Fibroblast of lung (primary cell): Measurements from ENCODE around the gene PCDHA12. TPM values are rescaled to one million over a fixed set of nuclear protein-coding genes. Genes with fewer than 3 reads are reported as not detected.
A peak's percentile ranks its signal among the peaks of the same experiment; 100 is the strongest.
"Not testable (repeated sequence)": the region's sequence is repeated elsewhere in the genome, so short reads cannot be mapped to it uniquely, and the experiment has no call there.

Experiments used
- DNase-seq, 2 donors: peaks; one replicate each; pipeline versions ENCODE4 v3.0.0 to v3.0.0-alpha.2; 2010; ENCODE audit warnings: low read depth in 2 of 2
- H2AFZ ChIP-seq: 2 replicates; pipeline ENCODE4 v1.5.1; 2012; ENCODE audit warnings: low read length, control low read depth, inconsistent platforms
- H3K27ac ChIP-seq: 2 replicates; pipeline ENCODE4 v1.5.1; 2011; ENCODE audit warnings: low read length, control low read depth; ENCODE audit not compliant: insufficient read depth
- H3K27me3 ChIP-seq: 2 replicates; pipeline ENCODE4 v1.5.1; 2011; ENCODE audit warnings: mild to moderate bottlenecking, low read length; ENCODE audit not compliant: control insufficient read depth, insufficient read depth
- H3K36me3 ChIP-seq: 2 replicates; pipeline ENCODE4 v1.5.1; 2011; ENCODE audit warnings: low read length; ENCODE audit not compliant: control insufficient read depth, insufficient read depth
- H3K4me1 ChIP-seq: 2 replicates; pipeline ENCODE4 v1.5.1; 2011; ENCODE audit warnings: low read length; ENCODE audit not compliant: control insufficient read depth, insufficient read depth; ENCODE audit errors: extremely low read depth
- H3K4me2 ChIP-seq: 2 replicates; pipeline ENCODE4 v1.5.1; 2011; ENCODE audit warnings: low read length, control low read depth; ENCODE audit not compliant: insufficient read depth; ENCODE audit errors: extremely low read depth
- H3K4me3 ChIP-seq, 4 experiments: fragments of 200-600 bp in 1 of 4; sonication (generic) in 1 of 4; replicated peaks in 1 of 4; 2 replicates each; pipeline ENCODE4 v1.5.1; 2011 to 2016; ENCODE audit warnings: low read length in 4 of 4, low read depth in 3 of 4, mild to moderate bottlenecking in 3 of 4, control low read depth in 2 of 4, inconsistent platforms in 1 of 4, mixed read lengths in 1 of 4; ENCODE audit not compliant: insufficient read depth in 1 of 4; ENCODE audit errors: control extremely low read depth in 1 of 4
- H3K79me2 ChIP-seq: 2 replicates; pipeline ENCODE4 v1.5.1; 2012; ENCODE audit warnings: mild to moderate bottlenecking, low read length, inconsistent platforms; ENCODE audit not compliant: control insufficient read depth, insufficient read depth
- H3K9ac ChIP-seq: 2 replicates; pipeline ENCODE4 v1.5.1; 2011; ENCODE audit warnings: mild to moderate bottlenecking, low read length, control low read depth; ENCODE audit not compliant: insufficient read depth
- H3K9me3 ChIP-seq: 2 replicates; pipeline ENCODE4 v1.5.1; 2012; ENCODE audit warnings: low read depth, low read length; ENCODE audit not compliant: control insufficient read depth, insufficient read depth
- H4K20me1 ChIP-seq: 2 replicates; pipeline ENCODE4 v1.5.1; 2011; ENCODE audit warnings: low read length; ENCODE audit not compliant: control insufficient read depth, insufficient read depth; ENCODE audit errors: extremely low read depth
- EZH2 ChIP-seq: IDR thresholded peaks from 2 replicates; pipeline ENCODE4 v1.5.1; 2012; ENCODE audit warnings: low read length, control low read depth, mild to moderate bottlenecking; ENCODE audit errors: missing control alignments
- polyA plus RNA-seq, 2 donors: library from polyadenylated mRNA; depleted of rRNA in 1 of 2; stranded (reverse) in 1 of 2; unstranded in 1 of 2; fragments of >200 nt; gene quantifications; 2 replicates each; pipeline ENCODE4 v1.2.1, GENCODE V29; 2011 to 2012; ENCODE audit warnings: missing spikeins in 1 of 2
- total RNA-seq: library from RNA; depleted of rRNA; stranded (reverse); fragments of >200 nt; gene quantifications from 2 replicates; pipeline ENCODE4 v1.2.1, GENCODE V29; 2014
- TF ChIP-seq, protein P1 (sequence below), 2 donors: IDR thresholded peaks in 1 of 2; conservative IDR thresholded peaks in 1 of 2; 1 replicate in 1 of 2; 2 replicates in 1 of 2; pipeline ENCODE4 v1.5.1; 2011 to 2012; ENCODE audit warnings: low read length in 2 of 2, control low read depth in 1 of 2, inconsistent platforms in 1 of 2, low read depth in 1 of 2, mild to moderate bottlenecking in 1 of 2

Gene PCDHA12
- total and polyA plus RNA-seq, 2 donors (not counting 1 experiment from before 2014, with no cell fraction given) = 0.50 TPM; not detected in 1

DNA sequence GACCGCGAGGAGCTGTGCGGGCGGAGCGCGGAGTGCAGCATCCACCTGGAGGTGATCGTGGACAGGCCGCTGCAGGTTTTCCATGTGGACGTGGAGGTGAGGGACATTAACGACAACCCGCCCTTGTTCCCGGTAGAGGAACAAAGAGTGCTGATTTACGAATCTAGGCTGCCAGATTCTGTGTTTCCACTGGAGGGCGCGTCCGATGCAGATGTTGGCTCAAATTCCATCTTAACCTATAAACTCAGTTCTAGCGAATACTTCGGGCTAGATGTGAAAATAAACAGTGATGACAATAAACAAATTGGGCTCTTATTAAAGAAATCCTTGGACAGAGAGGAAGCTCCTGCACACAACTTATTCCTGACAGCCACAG lies 46.8 kb upstream of the PCDHA12 start:
- Histone ChIP-seq H3K4me2 (no peak overlapping the region), H3K27me3 (no peaks in the 10 kb centered on the region), H3K9me3 (no peaks in the 10 kb centered on the region), H3K4me1 (no peaks in the 10 kb centered on the region), H3K79me2 (no peaks in the 10 kb centered on the region), H4K20me1 (no peaks in the 10 kb centered on the region), H2AFZ (no peak overlapping the region), H3K4me3 (peak overlapping the region in 1 of 4 experiments; percentile 38), H3K9ac (no peak overlapping the region), H3K36me3 (no peaks in the 10 kb centered on the region), H3K27ac (no peak overlapping the region)
- DNase-seq = no peak
- TF ChIP-seq, protein P1, sequence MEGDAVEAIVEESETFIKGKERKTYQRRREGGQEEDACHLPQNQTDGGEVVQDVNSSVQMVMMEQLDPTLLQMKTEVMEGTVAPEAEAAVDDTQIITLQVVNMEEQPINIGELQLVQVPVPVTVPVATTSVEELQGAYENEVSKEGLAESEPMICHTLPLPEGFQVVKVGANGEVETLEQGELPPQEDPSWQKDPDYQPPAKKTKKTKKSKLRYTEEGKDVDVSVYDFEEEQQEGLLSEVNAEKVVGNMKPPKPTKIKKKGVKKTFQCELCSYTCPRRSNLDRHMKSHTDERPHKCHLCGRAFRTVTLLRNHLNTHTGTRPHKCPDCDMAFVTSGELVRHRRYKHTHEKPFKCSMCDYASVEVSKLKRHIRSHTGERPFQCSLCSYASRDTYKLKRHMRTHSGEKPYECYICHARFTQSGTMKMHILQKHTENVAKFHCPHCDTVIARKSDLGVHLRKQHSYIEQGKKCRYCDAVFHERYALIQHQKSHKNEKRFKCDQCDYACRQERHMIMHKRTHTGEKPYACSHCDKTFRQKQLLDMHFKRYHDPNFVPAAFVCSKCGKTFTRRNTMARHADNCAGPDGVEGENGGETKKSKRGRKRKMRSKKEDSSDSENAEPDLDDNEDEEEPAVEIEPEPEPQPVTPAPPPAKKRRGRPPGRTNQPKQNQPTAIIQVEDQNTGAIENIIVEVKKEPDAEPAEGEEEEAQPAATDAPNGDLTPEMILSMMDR (conservative IDR thresholded peaks at IDR 0.05 in 1 of 2, IDR thresholded peaks at IDR 0.05 in 1 of 2; ENCODE audit: low read depth in 1 of 2, low read length in 2 of 2) = no peak
- TF ChIP-seq EZH2 = no peak

DNA sequence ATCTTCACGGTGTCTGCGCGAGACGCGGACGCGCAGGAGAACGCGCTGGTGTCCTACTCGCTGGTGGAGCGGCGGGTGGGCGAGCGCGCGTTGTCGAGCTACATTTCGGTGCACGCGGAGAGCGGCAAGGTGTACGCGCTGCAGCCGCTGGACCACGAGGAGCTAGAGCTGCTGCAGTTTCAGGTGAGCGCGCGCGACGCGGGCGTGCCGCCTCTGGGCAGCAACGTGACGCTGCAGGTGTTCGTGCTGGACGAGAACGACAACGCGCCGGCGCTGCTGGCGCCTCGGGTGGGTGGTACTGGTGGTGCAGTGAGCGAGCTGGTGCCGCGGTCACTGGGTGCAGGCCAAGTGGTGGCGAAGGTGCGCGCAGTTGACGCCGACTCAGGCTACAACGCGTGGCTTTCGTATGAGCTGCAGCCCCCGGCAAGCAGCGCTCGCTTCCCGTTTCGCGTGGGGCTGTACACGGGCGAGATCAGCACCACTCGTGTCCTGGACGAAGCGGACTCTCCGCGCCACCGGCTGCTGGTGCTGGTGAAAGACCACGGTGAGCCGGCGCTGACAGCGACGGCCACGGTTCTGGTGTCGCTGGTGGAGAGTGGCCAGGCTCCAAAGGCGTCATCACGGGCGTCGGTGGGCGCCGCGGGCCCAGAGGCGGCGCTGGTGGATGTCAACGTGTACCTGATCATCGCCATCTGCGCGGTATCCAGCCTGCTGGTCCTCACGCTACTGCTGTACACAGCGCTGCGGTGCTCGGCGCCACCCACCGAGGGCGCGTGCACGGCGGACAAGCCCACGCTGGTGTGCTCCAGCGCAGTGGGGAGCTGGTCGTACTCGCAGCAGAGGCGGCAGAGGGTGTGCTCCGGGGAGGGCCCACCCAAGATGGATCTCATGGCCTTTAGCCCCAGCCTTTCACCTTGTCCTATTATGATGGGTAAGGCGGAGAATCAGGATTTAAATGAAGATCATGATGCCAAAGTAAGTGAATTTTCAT lies 45.3 kb upstream of the PCDHA12 start:
- not testable (repeated sequence) for H3K4me2 ChIP-seq, H3K9me3 ChIP-seq, H3K4me3 ChIP-seq, H3K27ac ChIP-seq, H3K79me2 ChIP-seq, H3K27me3 ChIP-seq, H3K36me3 ChIP-seq, H3K4me1 ChIP-seq, H3K9ac ChIP-seq, H4K20me1 ChIP-seq, H2AFZ ChIP-seq, DNase-seq

DNA sequence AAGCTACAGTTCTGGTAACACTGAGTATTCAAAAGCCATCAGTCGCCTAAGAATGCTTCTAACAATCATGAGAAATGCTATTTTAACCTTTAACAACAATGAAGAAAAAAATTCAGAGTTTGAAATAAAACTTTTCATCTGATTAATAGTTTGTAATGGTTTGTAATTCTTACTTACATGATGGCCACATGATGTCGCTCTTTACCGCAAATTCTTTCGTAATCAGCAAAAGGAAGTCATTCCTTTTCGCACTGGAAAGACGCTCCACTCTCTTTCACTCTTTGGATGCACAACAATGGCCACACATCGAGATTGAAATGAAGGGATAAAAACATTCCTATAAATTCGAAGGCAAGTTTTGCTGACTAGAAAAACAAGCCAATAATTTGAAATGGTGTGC lies 41.1 kb upstream of the PCDHA12 start, which contains the start of gene PCDHA7:
PCDHA7 (plus strand) TSS at position 277 of the 400 bp plus-strand sequence; CDS start at position 392, 115 bp downstream.
- no peak within 1 kb of the TSS for H3K9ac ChIP-seq

DNA sequence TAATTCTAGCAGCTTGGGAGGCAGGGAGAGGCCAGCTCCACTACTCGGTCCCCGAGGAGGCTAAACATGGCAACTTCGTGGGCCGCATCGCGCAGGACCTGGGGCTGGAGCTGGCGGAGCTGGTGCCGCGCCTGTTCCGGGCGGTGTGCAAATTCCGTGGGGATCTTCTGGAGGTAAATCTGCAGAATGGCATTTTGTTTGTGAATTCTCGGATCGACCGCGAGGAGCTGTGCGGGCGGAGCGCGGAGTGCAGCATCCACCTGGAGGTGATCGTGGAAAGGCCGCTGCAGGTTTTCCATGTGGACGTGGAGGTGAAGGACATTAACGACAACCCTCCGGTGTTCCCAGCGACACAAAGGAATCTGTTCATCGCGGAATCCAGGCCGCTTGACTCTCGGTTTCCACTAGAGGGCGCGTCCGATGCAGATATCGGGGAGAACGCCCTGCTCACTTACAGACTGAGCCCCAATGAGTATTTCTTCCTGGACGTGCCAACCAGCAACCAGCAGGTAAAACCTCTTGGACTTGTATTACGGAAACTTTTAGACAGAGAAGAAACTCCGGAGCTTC lies 40.6 kb upstream of the PCDHA12 start:
- not testable (repeated sequence) for H3K36me3 ChIP-seq, H3K9ac ChIP-seq, H3K27me3 ChIP-seq, H3K79me2 ChIP-seq, H3K4me2 ChIP-seq, H3K4me1 ChIP-seq, H3K9me3 ChIP-seq, H4K20me1 ChIP-seq, H3K27ac ChIP-seq, DNase-seq
- Histone ChIP-seq H3K4me3 (peak overlapping the region in 2 of 4 experiments; percentile 16 to 43), H2AFZ (peak overlapping the region; percentile 29)

More for the DNA sequence above, 41.1 kb upstream of the PCDHA12 start, which contains the start of gene PCDHA7:
- H3K36me3 ChIP-seq = no peaks in the 10 kb centered on the region
- no peaks in the 10 kb centered on the region for H4K20me1 ChIP-seq
- no peak for TF ChIP-seq EZH2
- TF ChIP-seq, protein P1 (conservative IDR thresholded peaks at IDR 0.05 in 1 of 2, IDR thresholded peaks at IDR 0.05 in 1 of 2; ENCODE audit: low read depth in 1 of 2, low read length in 2 of 2) = peak in 1 of 2 donors; percentile 1
- peak; percentile 14 to 32 for DNase-seq
- H3K4me1 ChIP-seq = no peaks in the 10 kb centered on the region
- no peak within 1 kb of the TSS for H3K27ac ChIP-seq
- H2AFZ ChIP-seq = peak within 1 kb of the TSS; percentile 29
- H3K4me3 ChIP-seq = peak within 1 kb of the TSS in 2 of 4 experiments; percentile 16 to 43
- H3K27me3 ChIP-seq = no peaks in the 10 kb centered on the region
- no peaks in the 10 kb centered on the region for H3K9me3 ChIP-seq
- no peak within 1 kb of the TSS for H3K4me2 ChIP-seq
- H3K79me2 ChIP-seq = no peaks in the 10 kb centered on the region
